ENCODE data around the gene REN.

DNA sequence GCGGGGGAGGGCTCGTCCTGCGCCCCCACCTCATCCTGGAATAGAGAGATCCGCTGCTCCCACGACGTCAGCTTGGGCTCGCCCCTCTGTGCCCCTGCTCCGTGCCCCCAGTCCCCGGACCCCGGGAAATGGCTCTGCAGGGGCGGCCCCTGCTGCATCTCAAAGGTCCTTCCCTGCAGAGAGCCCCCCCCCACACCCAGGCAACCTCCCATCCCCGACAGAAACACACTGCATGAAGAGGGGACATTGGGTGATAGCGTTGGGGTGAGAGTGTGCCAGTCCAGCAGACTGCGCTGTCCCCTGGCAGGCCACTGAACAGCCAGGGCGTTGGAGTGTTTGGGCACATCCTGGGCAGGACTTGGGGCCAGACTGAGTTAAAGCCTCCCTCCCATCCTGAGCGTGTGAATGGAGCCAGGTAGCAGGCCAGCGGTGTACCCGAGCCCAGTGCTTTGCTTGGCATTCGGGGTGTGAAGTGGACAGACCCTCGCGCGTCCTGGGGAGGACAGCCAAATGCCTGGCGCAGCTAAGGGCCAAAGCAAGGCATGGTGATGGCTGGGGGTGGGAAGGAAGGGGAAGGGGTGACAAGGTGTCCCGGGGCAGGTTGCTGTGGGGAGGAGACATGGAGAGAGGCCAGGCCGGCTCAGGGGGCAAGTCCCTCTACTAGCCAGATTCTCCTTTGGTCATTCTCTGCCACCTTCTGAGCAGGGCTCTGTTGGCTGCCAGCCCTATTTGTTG is 13.7 kb downstream of the REN start:
- TF ChIP-seq, protein P1, sequence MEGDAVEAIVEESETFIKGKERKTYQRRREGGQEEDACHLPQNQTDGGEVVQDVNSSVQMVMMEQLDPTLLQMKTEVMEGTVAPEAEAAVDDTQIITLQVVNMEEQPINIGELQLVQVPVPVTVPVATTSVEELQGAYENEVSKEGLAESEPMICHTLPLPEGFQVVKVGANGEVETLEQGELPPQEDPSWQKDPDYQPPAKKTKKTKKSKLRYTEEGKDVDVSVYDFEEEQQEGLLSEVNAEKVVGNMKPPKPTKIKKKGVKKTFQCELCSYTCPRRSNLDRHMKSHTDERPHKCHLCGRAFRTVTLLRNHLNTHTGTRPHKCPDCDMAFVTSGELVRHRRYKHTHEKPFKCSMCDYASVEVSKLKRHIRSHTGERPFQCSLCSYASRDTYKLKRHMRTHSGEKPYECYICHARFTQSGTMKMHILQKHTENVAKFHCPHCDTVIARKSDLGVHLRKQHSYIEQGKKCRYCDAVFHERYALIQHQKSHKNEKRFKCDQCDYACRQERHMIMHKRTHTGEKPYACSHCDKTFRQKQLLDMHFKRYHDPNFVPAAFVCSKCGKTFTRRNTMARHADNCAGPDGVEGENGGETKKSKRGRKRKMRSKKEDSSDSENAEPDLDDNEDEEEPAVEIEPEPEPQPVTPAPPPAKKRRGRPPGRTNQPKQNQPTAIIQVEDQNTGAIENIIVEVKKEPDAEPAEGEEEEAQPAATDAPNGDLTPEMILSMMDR (conservative IDR thresholded peaks at IDR 0.05), result no peak
- TF ChIP-seq EZH2 (IDR thresholded peaks at IDR 0.05; ENCODE audit: low read depth), result no peak

Data from PC-9 (cell line).